ENCODE measurements around the gene TNNT1.

DNA sequence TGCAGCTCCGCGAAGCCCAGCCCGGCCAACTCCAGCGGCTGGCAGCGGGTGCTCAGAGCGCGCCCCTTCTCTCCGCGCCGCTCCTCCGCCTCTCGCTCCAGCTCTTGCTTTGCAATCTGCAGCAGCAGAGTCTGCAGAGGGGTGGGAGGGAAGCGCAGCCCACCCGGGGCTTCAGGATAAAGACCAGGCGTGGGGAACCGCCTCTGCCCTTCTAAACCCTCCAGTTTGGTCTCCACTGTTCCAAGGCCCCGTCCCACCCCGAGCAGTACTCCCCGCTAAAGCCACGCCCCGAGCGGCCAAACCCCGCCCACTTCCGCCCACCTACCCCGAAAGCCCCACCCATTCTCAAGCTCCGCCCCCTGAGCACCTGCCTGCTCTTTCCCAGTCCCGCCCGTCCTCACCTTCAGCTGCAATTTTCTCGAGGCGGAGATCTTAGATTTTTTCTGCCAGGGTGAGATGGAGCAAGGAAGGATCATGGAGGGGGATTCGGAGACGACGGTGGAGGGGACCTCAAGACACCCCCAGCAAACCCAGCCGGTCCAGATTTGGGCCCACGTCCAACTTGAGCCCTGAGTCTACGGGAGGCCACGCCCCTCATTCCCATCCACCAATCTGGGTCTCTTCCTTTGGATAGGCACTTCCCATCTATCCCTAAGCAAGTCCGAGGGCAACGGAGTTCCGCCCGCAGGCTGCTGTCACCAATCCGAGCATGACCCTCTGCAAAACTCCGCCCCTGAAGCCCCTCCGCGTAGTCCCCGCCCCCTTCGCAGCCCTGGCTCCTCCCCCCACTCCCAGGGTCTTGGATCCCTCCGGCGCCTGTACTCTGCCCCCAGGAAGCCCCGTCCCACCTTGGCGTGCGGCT, 7.4 kb upstream of the TNNT1 start:
- TF ChIP-seq, protein P1, sequence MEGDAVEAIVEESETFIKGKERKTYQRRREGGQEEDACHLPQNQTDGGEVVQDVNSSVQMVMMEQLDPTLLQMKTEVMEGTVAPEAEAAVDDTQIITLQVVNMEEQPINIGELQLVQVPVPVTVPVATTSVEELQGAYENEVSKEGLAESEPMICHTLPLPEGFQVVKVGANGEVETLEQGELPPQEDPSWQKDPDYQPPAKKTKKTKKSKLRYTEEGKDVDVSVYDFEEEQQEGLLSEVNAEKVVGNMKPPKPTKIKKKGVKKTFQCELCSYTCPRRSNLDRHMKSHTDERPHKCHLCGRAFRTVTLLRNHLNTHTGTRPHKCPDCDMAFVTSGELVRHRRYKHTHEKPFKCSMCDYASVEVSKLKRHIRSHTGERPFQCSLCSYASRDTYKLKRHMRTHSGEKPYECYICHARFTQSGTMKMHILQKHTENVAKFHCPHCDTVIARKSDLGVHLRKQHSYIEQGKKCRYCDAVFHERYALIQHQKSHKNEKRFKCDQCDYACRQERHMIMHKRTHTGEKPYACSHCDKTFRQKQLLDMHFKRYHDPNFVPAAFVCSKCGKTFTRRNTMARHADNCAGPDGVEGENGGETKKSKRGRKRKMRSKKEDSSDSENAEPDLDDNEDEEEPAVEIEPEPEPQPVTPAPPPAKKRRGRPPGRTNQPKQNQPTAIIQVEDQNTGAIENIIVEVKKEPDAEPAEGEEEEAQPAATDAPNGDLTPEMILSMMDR (IDR thresholded peaks at IDR 0.05): no peak
- TF ChIP-seq RFX5 (IDR thresholded peaks at IDR 0.05; ENCODE audit: low read length) (no peak), FOXJ3 (CRISPR knock-in tag; IDR thresholded peaks at IDR 0.05) (no peak), EP300 (IDR thresholded peaks at IDR 0.05; ENCODE audit: borderline replicate concordance in 1 of 2, low read depth in 1 of 2, low read length in 1 of 2) (no peak)
- TF ChIP-seq, protein P2, sequence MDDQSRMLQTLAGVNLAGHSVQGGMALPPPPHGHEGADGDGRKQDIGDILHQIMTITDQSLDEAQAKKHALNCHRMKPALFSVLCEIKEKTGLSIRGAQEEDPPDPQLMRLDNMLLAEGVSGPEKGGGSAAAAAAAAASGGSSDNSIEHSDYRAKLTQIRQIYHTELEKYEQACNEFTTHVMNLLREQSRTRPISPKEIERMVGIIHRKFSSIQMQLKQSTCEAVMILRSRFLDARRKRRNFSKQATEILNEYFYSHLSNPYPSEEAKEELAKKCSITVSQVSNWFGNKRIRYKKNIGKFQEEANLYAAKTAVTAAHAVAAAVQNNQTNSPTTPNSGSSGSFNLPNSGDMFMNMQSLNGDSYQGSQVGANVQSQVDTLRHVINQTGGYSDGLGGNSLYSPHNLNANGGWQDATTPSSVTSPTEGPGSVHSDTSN (IDR thresholded peaks at IDR 0.05): peak; percentile 28; the same call in 1 of the 2 replicates
